H9 (cell line): ENCODE measurements around the gene EPN3. TPM values are rescaled to one million over a fixed set of nuclear protein-coding genes. Genes with fewer than 3 reads are reported as not detected.

Experiments
- DNase-seq: peaks from one replicate; pipeline ENCODE4 v3.0.0-alpha.2; 2017
- H2AFZ ChIP-seq: one replicate; pipeline ENCODE4 v1.6.1; 2013; ENCODE audit warnings: mild to moderate bottlenecking, low read length, control low read depth, moderate library complexity
- H2AK5ac ChIP-seq: 2 replicates; pipeline ENCODE4 v1.6.1; 2013; ENCODE audit warnings: low read length, control low read depth, mixed read lengths; ENCODE audit not compliant: insufficient read length
- H2BK120ac ChIP-seq: one replicate; pipeline ENCODE4 v1.6.1; 2013; ENCODE audit warnings: low read depth, mild to moderate bottlenecking, low read length, control low read depth, inconsistent platforms; ENCODE audit not compliant: poor library complexity, severe bottlenecking
- H2BK12ac ChIP-seq: 2 replicates; pipeline ENCODE4 v1.6.1; 2013; ENCODE audit warnings: low read length, control low read depth, mixed read lengths, low read depth; ENCODE audit not compliant: insufficient read length
- H2BK15ac ChIP-seq: 2 replicates; pipeline ENCODE4 v1.6.1; 2013; ENCODE audit warnings: low read depth, low read length, control low read depth
- H2BK20ac ChIP-seq: one replicate; pipeline ENCODE4 v1.6.1; 2013; ENCODE audit warnings: low read depth, mild to moderate bottlenecking, low read length, control low read depth, inconsistent platforms; ENCODE audit not compliant: poor library complexity, severe bottlenecking
- H2BK5ac ChIP-seq: 2 replicates; pipeline ENCODE4 v1.6.1; 2013; ENCODE audit warnings: low read length, control low read depth, mixed read lengths; ENCODE audit not compliant: insufficient read length
- H3K14ac ChIP-seq: 2 replicates; pipeline ENCODE4 v1.6.1; 2013; ENCODE audit warnings: low read length, control low read depth; ENCODE audit not compliant: insufficient read depth
- H3K18ac ChIP-seq: 2 replicates; pipeline ENCODE4 v1.6.1; 2013; ENCODE audit warnings: low read depth, mild to moderate bottlenecking, mixed read lengths, low read length, control low read depth; ENCODE audit not compliant: insufficient read length
- H3K23ac ChIP-seq: 2 replicates; pipeline ENCODE4 v1.6.1; 2013; ENCODE audit warnings: low read length, control low read depth, mixed read lengths, low read depth; ENCODE audit not compliant: insufficient read length
- H3K23me2 ChIP-seq: 2 replicates; pipeline ENCODE4 v1.6.1; 2013; ENCODE audit warnings: low read depth, mild to moderate bottlenecking, mixed read lengths, low read length, control low read depth; ENCODE audit not compliant: insufficient read length, poor library complexity, severe bottlenecking
- H3K27ac ChIP-seq: 2 replicates; pipeline ENCODE4 v1.5.1; 2013; ENCODE audit warnings: low read length, control low read depth, mixed read lengths, low read depth; ENCODE audit not compliant: insufficient read length
- H3K27me3 ChIP-seq: 2 replicates; pipeline ENCODE4 v1.6.1; 2013; ENCODE audit warnings: low read length, control low read depth, inconsistent platforms; ENCODE audit not compliant: insufficient read depth
- H3K4ac ChIP-seq: 2 replicates; pipeline ENCODE4 v1.6.1; 2013; ENCODE audit warnings: low read depth, mild to moderate bottlenecking, control low read depth, inconsistent platforms, low read length, moderate library complexity
- H3K4me1 ChIP-seq: 2 replicates; pipeline ENCODE4 v1.6.1; 2013; ENCODE audit warnings: low read length, control low read depth, inconsistent platforms; ENCODE audit not compliant: insufficient read depth
- H3K4me2 ChIP-seq: 2 replicates; pipeline ENCODE4 v1.6.1; 2013; ENCODE audit warnings: low read length, control low read depth, mixed read lengths; ENCODE audit not compliant: insufficient read length, insufficient read depth
- H3K56ac ChIP-seq: 2 replicates; pipeline ENCODE4 v1.6.1; 2013; ENCODE audit warnings: low read depth, mild to moderate bottlenecking, mixed read lengths, low read length, control low read depth; ENCODE audit not compliant: insufficient read length
- H3K79me1 ChIP-seq: 2 replicates; pipeline ENCODE4 v1.6.1; 2013; ENCODE audit warnings: low read depth, mild to moderate bottlenecking, moderate library complexity, low read length, control low read depth, inconsistent platforms; ENCODE audit not compliant: insufficient read depth, poor library complexity, severe bottlenecking
- H3K79me2 ChIP-seq: 2 replicates; pipeline ENCODE4 v1.6.1; 2013; ENCODE audit warnings: low read length, control low read depth, inconsistent platforms; ENCODE audit not compliant: insufficient read depth
- H3K9ac ChIP-seq: 2 replicates; pipeline ENCODE4 v1.6.1; 2013; ENCODE audit warnings: low read length, control low read depth, mixed read lengths; ENCODE audit not compliant: insufficient read length; ENCODE audit errors: extremely low read depth
- H3K9me3 ChIP-seq: one replicate; pipeline ENCODE4 v1.6.1; 2013; ENCODE audit warnings: low read depth, low read length, inconsistent platforms; ENCODE audit not compliant: control insufficient read depth
- H3T11ph ChIP-seq: one replicate; pipeline ENCODE4 v1.6.1; 2013; ENCODE audit warnings: mild to moderate bottlenecking, low read length, control low read depth, inconsistent platforms
- H4K20me1 ChIP-seq: one replicate; pipeline ENCODE4 v1.6.1; 2013; ENCODE audit not compliant: control insufficient read depth, insufficient read length, insufficient read depth
- H4K5ac ChIP-seq: 2 replicates; pipeline ENCODE4 v1.6.1; 2013; ENCODE audit warnings: low read depth, mild to moderate bottlenecking, mixed read lengths, low read length, control low read depth; ENCODE audit not compliant: insufficient read length
- H4K8ac ChIP-seq: replicated peaks from 2 replicates; pipeline ENCODE4 v1.6.1; 2013; ENCODE audit warnings: low read length, control low read depth, mixed read lengths, low read depth; ENCODE audit not compliant: insufficient read length
- H4K91ac ChIP-seq: 2 replicates; pipeline ENCODE4 v1.6.1; 2013; ENCODE audit warnings: low read depth, mild to moderate bottlenecking, moderate library complexity, mixed read lengths, low read length, control low read depth; ENCODE audit not compliant: insufficient read length
- H3K27ac Mint-ChIP-seq, 3 experiments: 2 replicates in 2 of 3; 3 replicates in 1 of 3; pipeline ENCODE4 v1.8.0; 2020 to 2021; ENCODE audit warnings: mixed read lengths in 3 of 3, mild to moderate bottlenecking in 1 of 3, moderate library complexity in 1 of 3
- H3K27me3 Mint-ChIP-seq: 2 replicates; pipeline ENCODE4 v1.8.0; 2021; ENCODE audit warnings: low read depth, mild to moderate bottlenecking, moderate library complexity, mixed read lengths
- H3K36me3 Mint-ChIP-seq, 3 experiments: 2 replicates in 2 of 3; 3 replicates in 1 of 3; pipeline ENCODE4 v1.8.0; 2020 to 2021; ENCODE audit warnings: low read depth in 3 of 3, mixed read lengths in 3 of 3; ENCODE audit not compliant: insufficient read depth in 1 of 3
- H3K4me1 Mint-ChIP-seq, 2 experiments: 2 replicates each; pipeline ENCODE4 v1.8.0; 2020; ENCODE audit warnings: mixed read lengths in 2 of 2
- H3K4me3 Mint-ChIP-seq, 2 experiments: 2 replicates in 1 of 2; 3 replicates in 1 of 2; pipeline ENCODE4 v1.8.0; 2020 to 2021; ENCODE audit warnings: mild to moderate bottlenecking in 2 of 2, mixed read lengths in 2 of 2, moderate library complexity in 1 of 2
- H3K9me3 Mint-ChIP-seq, 2 experiments: 2 replicates in 1 of 2; 3 replicates in 1 of 2; pipeline ENCODE4 v1.8.0; 2020; ENCODE audit warnings: mild to moderate bottlenecking in 2 of 2, mixed read lengths in 2 of 2, moderate library complexity in 1 of 2
- WGBS: extraction: QIAGEN DNeasy Blood & Tissue Kit; methylation state at CpG from one replicate; pipeline ENCODE4 v1.1.7; 2013; ENCODE audit warnings: missing lambda C conversion rate, low lambda C conversion rate, mixed read lengths; ENCODE audit not compliant: insufficient read length; ENCODE audit errors: extremely low coverage; 5-methylcytosine and 5-hydroxymethylcytosine counted together
- total RNA-seq: library from RNA; stranded (reverse); gene quantifications from 2 replicates; pipeline ENCODE4 v1.2.1, GENCODE V29; 2021
- TF ChIP-seq, protein P1 (sequence below): fragments of 200-600 bp; sonication (generic); conservative IDR thresholded peaks from 3 replicates; pipeline ENCODE4 v1.8.0; 2021; ENCODE audit warnings: antibody characterized with exemption, mild to moderate bottlenecking

The EPN3 gene
- total RNA-seq, 1 experiment from 2014 or later, result 1.9 TPM

GRCh38 chr17:50566886-50567285 lies 34.4 kb downstream of the EPN3 start:
- Histone ChIP-seq H2AK5ac (no peak overlapping the region), H2AFZ (no peak overlapping the region), H3K4ac (no peak overlapping the region), H2BK20ac (no peak overlapping the region), H4K5ac (no peak overlapping the region), H3K23ac (no peak overlapping the region), H3K79me2 (no peaks in the 10 kb centered on the region), H4K8ac (no peak overlapping the region), H3K79me1 (no peaks in the 10 kb centered on the region), H3K18ac (no peak overlapping the region), H3K9ac (no peak overlapping the region), H3K27ac (no peak overlapping the region), H4K91ac (no peak overlapping the region), H3K27me3 (peaks cover 38% of the 10 kb centered on the region), H2BK15ac (no peak overlapping the region), H4K20me1 (no peaks in the 10 kb centered on the region), H2BK5ac (no peak overlapping the region), H3K56ac (no peak overlapping the region), H3K14ac (no peak overlapping the region; the same call in 1 of the 2 replicates), H2BK12ac (no peak overlapping the region), H2BK120ac (no peak overlapping the region), H3K4me2 (no peak overlapping the region), H3K9me3 (no peaks in the 10 kb centered on the region), H3K4me1 (peaks cover 2% of the 10 kb centered on the region; the same call in 1 of the 2 replicates), H3K23me2 (peaks cover 5% of the 10 kb centered on the region), H3T11ph (no peak overlapping the region)
- no peak for DNase-seq
- Mint-ChIP-seq H3K27ac (no peak overlapping the region; a peak in 1 of 7 replicates), H3K4me1 (peaks cover 38 to 73% of the 10 kb centered on the region in 2 experiments), H3K36me3 (peaks cover 0 to 2% (median 0%) of the 10 kb centered on the region in 3 experiments; a peak in 1 of 7 replicates), H3K4me3 (no peak overlapping the region), H3K9me3 (no peaks in the 10 kb centered on the region), H3K27me3 (peaks cover 72% of the 10 kb centered on the region)
- WGBS, result no CpG with 5 or more reads among the region's 2 CpGs
- TF ChIP-seq, protein P1, sequence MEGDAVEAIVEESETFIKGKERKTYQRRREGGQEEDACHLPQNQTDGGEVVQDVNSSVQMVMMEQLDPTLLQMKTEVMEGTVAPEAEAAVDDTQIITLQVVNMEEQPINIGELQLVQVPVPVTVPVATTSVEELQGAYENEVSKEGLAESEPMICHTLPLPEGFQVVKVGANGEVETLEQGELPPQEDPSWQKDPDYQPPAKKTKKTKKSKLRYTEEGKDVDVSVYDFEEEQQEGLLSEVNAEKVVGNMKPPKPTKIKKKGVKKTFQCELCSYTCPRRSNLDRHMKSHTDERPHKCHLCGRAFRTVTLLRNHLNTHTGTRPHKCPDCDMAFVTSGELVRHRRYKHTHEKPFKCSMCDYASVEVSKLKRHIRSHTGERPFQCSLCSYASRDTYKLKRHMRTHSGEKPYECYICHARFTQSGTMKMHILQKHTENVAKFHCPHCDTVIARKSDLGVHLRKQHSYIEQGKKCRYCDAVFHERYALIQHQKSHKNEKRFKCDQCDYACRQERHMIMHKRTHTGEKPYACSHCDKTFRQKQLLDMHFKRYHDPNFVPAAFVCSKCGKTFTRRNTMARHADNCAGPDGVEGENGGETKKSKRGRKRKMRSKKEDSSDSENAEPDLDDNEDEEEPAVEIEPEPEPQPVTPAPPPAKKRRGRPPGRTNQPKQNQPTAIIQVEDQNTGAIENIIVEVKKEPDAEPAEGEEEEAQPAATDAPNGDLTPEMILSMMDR, result no peak
